Measurements from ENCODE around the gene NQO2. TPM values are rescaled to one million over a fixed set of nuclear protein-coding genes. Genes with fewer than 3 reads are reported as not detected.

Gene NQO2
- total RNA-seq, 1 experiment from 2014 or later: 26.8 TPM

DNA sequence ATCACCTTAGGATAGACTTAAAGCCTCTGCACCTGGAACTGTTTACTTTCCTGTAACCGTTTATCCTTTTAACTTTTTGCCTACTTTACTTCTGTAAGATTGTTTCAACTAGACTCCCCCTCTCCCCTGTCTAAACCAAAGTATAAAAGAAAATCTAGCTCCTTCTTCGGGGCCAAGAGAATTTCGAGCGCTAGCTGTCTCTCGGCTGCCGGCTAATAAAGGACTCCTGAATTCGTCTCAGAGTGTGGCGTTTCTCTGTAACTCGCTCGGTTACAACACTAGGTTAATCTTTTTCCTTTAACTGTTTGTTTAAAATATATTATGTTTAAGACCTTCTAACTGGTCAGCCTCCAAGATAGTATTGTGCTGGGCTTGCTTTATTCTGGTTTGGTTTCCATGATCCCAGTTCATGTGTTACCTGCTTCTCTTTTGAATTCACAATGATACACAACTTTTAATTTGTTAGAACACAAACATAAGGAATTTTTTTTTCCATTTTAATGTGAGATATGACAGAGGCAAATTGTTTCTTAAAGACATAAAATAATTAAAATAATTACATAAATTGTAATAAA, 8.7 kb upstream of the NQO2 start:
- Histone ChIP-seq H3K9ac (ENCODE audit: low read length) (peak overlapping the region; percentile 95), H3K27ac (ENCODE audit: low read length) (peak overlapping the region; percentile 97), H3K9me2 (replicated peaks; ENCODE audit: low read length) (no peaks in the 10 kb centered on the region), H2AFZ (ENCODE audit: low read length) (peak overlapping the region; percentile 68), H3K4me1 (ENCODE audit: insufficient read depth, low read length) (peaks cover 22% of the 10 kb centered on the region), H3K79me2 (ENCODE audit: low read length) (no peaks in the 10 kb centered on the region), H3F3A (ENCODE audit: low read length, unreplicated experiment) (peaks cover 17% of the 10 kb centered on the region), H3K4me3 (ENCODE audit: low read length) (peak overlapping the region; percentile 76), H3K36me3 (ENCODE audit: low read depth, low read length) (no peaks in the 10 kb centered on the region), H4K20me1 (ENCODE audit: low read length) (no peaks in the 10 kb centered on the region), H3K27me3 (ENCODE audit: low read length) (no peaks in the 10 kb centered on the region), H3K4me2 (ENCODE audit: low read length) (peak overlapping the region; percentile 93), H3K9me3 (ENCODE audit: low read length) (no peaks in the 10 kb centered on the region)
- no peak for ATAC-seq
- TF ChIP-seq EZH2phosphoT487 (IDR thresholded peaks at IDR 0.05; ENCODE audit: borderline replicate concordance, low read length) (no peak), CTCF (conservative IDR thresholded peaks at IDR 0.05; ENCODE audit: low read depth, low read length) (no peak), EZH2 (IDR thresholded peaks at IDR 0.05; ENCODE audit: low read length, unreplicated experiment) (no peak)
- DNase-seq: no peak
- ChIA-PET POLR2A (ENCODE audit: unreplicated experiment) (no interaction called here), CTCF (interaction anchor here (0.7 to 5.2 kb wide), 3 partner anchors 38 to 151 kb away, joined by 3 to 71 read pairs (median 12); no protein-coding TSS in a partner anchor)
- BruUV-seq (replicated peaks): no TSS peak
- intact Hi-C loops (cut with micrococcal nuclease): loop anchor here (1.0 to 10.0 kb wide), 2 partner anchors 8 to 264 kb away; partner anchors contain the start of genes NQO2 and PSMG4

DNA sequence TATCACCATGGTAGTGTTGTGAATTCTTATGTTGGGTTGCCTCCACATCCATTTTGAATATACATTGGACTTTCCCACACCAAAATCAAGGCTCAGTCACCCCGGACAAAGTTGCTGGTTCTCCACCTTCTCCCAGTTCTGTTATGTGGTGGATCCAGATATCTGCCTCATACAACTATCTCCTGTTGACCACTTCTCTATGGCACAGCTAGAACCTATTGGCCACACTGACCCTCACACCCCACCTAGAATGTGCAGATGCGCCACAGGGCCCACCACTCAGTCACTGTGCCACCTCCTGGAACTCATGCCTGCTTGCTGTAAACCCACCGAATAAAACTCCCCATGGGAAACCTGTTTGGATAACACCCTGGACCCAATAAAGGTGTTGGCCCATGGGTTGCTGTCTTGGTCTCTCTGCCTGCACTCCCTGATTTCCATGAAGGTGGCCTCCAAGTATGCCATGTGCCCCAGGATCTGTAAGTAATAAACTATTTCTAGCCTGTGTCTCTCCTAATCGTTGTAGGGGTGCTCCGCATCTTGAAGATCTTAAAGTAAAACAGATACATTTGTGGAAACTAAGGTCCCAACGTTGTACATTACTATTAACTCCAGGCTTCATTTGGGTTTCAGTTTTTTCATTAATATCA, 7.2 kb upstream of the NQO2 start:
- DNase-seq (no peak), ATAC-seq (no peak)
- H3K27me3 ChIP-seq (ENCODE audit: low read length): no peaks in the 10 kb centered on the region
- no peaks in the 10 kb centered on the region for H4K20me1 ChIP-seq (ENCODE audit: low read length)
- no TSS peak for BruUV-seq (replicated peaks)
- no peaks in the 10 kb centered on the region for H3K36me3 ChIP-seq (ENCODE audit: low read depth, low read length)
- H3K79me2 ChIP-seq (ENCODE audit: low read length): no peaks in the 10 kb centered on the region
- H3K4me2 ChIP-seq (ENCODE audit: low read length): no peak overlapping the region
- no peak for TF ChIP-seq CTCF (conservative IDR thresholded peaks at IDR 0.05; ENCODE audit: low read depth, low read length)
- no peaks in the 10 kb centered on the region for H3K9me3 ChIP-seq (ENCODE audit: low read length)
- no peak overlapping the region for H2AFZ ChIP-seq (ENCODE audit: low read length)
- H3K9me2 ChIP-seq (replicated peaks; ENCODE audit: low read length): no peaks in the 10 kb centered on the region
- ChIA-PET POLR2A (ENCODE audit: unreplicated experiment) (no interaction called here), CTCF (no interaction called here)
- H3K4me1 ChIP-seq (ENCODE audit: insufficient read depth, low read length): peaks cover 9% of the 10 kb centered on the region
- intact Hi-C loops (cut with micrococcal nuclease): loop anchor here (10.0 kb wide), 1 partner anchor 262 kb away; the partner anchor contains the start of gene PSMG4
- no peak overlapping the region for H3K27ac ChIP-seq (ENCODE audit: low read length)
- peaks cover 10% of the 10 kb centered on the region for H3F3A ChIP-seq (ENCODE audit: low read length, unreplicated experiment)
- H3K4me3 ChIP-seq (ENCODE audit: low read length): no peak overlapping the region
- no peak overlapping the region for H3K9ac ChIP-seq (ENCODE audit: low read length)

DNA sequence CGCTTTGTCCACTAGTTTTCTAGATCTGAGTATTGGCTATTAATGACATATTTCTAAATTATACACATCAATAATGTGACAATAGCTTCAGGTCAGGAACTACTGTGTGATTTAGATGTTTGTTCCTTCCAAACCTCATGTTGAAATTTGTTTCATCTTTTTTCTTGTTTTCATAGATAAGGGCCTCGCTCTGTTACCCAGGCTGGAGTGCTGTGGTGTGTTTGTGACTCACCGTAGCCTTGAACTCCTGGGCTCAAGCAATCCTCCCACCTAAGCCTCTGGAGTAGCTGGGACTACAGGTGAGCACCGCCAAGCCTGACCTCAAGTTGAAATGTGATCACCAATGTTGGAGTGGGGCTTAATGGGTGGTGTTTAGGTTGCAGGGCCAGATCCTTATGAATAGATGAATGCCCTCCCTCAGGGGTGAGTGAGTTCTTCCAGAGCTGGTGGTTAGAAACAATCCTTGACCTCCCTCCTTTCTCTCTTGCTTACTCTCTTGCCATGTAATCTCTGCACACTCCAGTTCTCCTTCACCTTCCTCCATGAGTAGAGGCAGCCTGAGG, 5.9 kb upstream of the NQO2 start:
- H3K9ac ChIP-seq (ENCODE audit: low read length): no peak overlapping the region
- TF ChIP-seq EZH2 (IDR thresholded peaks at IDR 0.05; ENCODE audit: low read length, unreplicated experiment) (no peak), EZH2phosphoT487 (IDR thresholded peaks at IDR 0.05; ENCODE audit: borderline replicate concordance, low read length) (no peak), CTCF (conservative IDR thresholded peaks at IDR 0.05; ENCODE audit: low read depth, low read length) (no peak)
- H3K36me3 ChIP-seq (ENCODE audit: low read depth, low read length): no peaks in the 10 kb centered on the region
- no peaks in the 10 kb centered on the region for H4K20me1 ChIP-seq (ENCODE audit: low read length)
- H3K79me2 ChIP-seq (ENCODE audit: low read length): no peaks in the 10 kb centered on the region
- intact Hi-C loops (cut with micrococcal nuclease): loop anchor here (10.0 kb wide), 1 partner anchor 261 kb away; the partner anchor contains the start of gene PSMG4
- ChIA-PET CTCF (no interaction called here), POLR2A (ENCODE audit: unreplicated experiment) (no interaction called here)
- no peak overlapping the region for H3K4me2 ChIP-seq (ENCODE audit: low read length)
- peaks cover 4% of the 10 kb centered on the region for H3F3A ChIP-seq (ENCODE audit: low read length, unreplicated experiment)
- no peak overlapping the region for H2AFZ ChIP-seq (ENCODE audit: low read length)
- DNase-seq: no peak
- no peaks in the 10 kb centered on the region for H3K9me3 ChIP-seq (ENCODE audit: low read length)
- H3K27me3 ChIP-seq (ENCODE audit: low read length): no peaks in the 10 kb centered on the region
- no peak overlapping the region for H3K27ac ChIP-seq (ENCODE audit: low read length)
- no TSS peak for BruUV-seq (replicated peaks)
- H3K4me1 ChIP-seq (ENCODE audit: insufficient read depth, low read length): peaks cover 4% of the 10 kb centered on the region
- no peaks in the 10 kb centered on the region for H3K9me2 ChIP-seq (replicated peaks; ENCODE audit: low read length)
- ATAC-seq: no peak
- H3K4me3 ChIP-seq (ENCODE audit: low read length): no peak overlapping the region

All from PC-3 (cell line).